H1 (cell line): ENCODE data around the gene EIPR1. TPM values are rescaled to one million over a fixed set of nuclear protein-coding genes. Genes with fewer than 3 reads are reported as not detected.

Experiments used
- CTCF ChIA-PET: fragments of 300-600 bp; sonication (Branson Sonifier 250); formaldehyde crosslinking; loops from one replicate; lab custom pipeline; 2021; ENCODE audit not compliant: partially characterized antibody; lab: Charles Lee
- POLR2A ChIA-PET: fragments of 300-600 bp; sonication (Branson Sonifier 250); formaldehyde crosslinking; loops from one replicate; lab custom pipeline; 2021; ENCODE audit warnings: inconsistent platforms; ENCODE audit not compliant: partially characterized antibody; lab: Charles Lee
- DNase-seq, 2 experiments: peaks; one replicate each; pipeline versions ENCODE4 v3.0.0 to v3.0.0-alpha.2; 2010 to 2022; ENCODE audit warnings: low spot score in 2 of 2, low read depth in 1 of 2, mixed read lengths in 1 of 2
- FAIRE-seq: peaks from 2 replicates; lab custom pipeline; 2011; peaks lifted over from hg19 to GRCh38; lab: Jason Lieb, UNC
- H2AFZ ChIP-seq: 2 replicates; pipeline ENCODE4 v1.8.1; 2012; ENCODE audit warnings: low read length, inconsistent platforms
- H2AK5ac ChIP-seq: 2 replicates; pipeline ENCODE4 v1.6.1; 2013; ENCODE audit warnings: low read depth, low read length
- H2BK120ac ChIP-seq: replicated peaks from 2 replicates; pipeline ENCODE3; 2013; ENCODE audit warnings: low read depth, low read length, inconsistent platforms
- H2BK12ac ChIP-seq: 2 replicates; pipeline ENCODE4 v1.6.1; 2013; ENCODE audit warnings: low read depth, low read length
- H2BK15ac ChIP-seq: 2 replicates; pipeline ENCODE4 v1.6.1; 2013; ENCODE audit warnings: low read length
- H2BK20ac ChIP-seq: 2 replicates; pipeline ENCODE4 v1.6.1; 2013; ENCODE audit warnings: low read length
- H2BK5ac ChIP-seq: 2 replicates; pipeline ENCODE4 v1.6.1; 2013; ENCODE audit warnings: low read depth, low read length
- H3K14ac ChIP-seq: 2 replicates; pipeline ENCODE4 v1.6.1; 2013; ENCODE audit warnings: inconsistent platforms; ENCODE audit not compliant: insufficient read length
- H3K18ac ChIP-seq: 2 replicates; pipeline ENCODE4 v1.6.1; 2013; ENCODE audit warnings: low read length; ENCODE audit errors: extremely low read depth
- H3K23ac ChIP-seq: 2 replicates; pipeline ENCODE4 v1.6.1; 2013; ENCODE audit warnings: inconsistent platforms; ENCODE audit not compliant: insufficient read length
- H3K23me2 ChIP-seq: 2 replicates; pipeline ENCODE4 v1.6.1; 2013; ENCODE audit warnings: low read depth, low read length
- H3K27ac ChIP-seq: 2 replicates; pipeline ENCODE4 v1.6.1; 2011; ENCODE audit warnings: low read depth, low read length, inconsistent platforms
- H3K27me3 ChIP-seq, 4 experiments: replicated peaks in 1 of 4; 1 replicate in 1 of 4; 2 replicates in 3 of 4; pipeline versions ENCODE4 v1.6.1 to v1.8.1; 2011 to 2013; ENCODE audit warnings: low read length in 3 of 4, mild to moderate bottlenecking in 3 of 4, inconsistent platforms in 2 of 4, mixed read lengths in 2 of 4, moderate library complexity in 1 of 4; ENCODE audit not compliant: control insufficient read depth in 3 of 4, insufficient read depth in 3 of 4; ENCODE audit errors: extremely low read depth in 1 of 4
- H3K36me3 ChIP-seq, 4 experiments: 2 replicates each; pipeline versions ENCODE4 v1.6.1 to v1.8.1; 2011 to 2013; ENCODE audit warnings: mild to moderate bottlenecking in 4 of 4, low read length in 3 of 4, moderate library complexity in 2 of 4, control low read depth in 1 of 4, inconsistent platforms in 1 of 4; ENCODE audit not compliant: insufficient read depth in 4 of 4, control insufficient read depth in 2 of 4
- H3K4ac ChIP-seq: replicated peaks from 2 replicates; pipeline ENCODE3; 2013; ENCODE audit warnings: low read length, low read depth, mixed read lengths, inconsistent platforms; ENCODE audit not compliant: insufficient read length
- H3K4me1 ChIP-seq, 4 experiments: replicated peaks in 1 of 4; 1 replicate in 1 of 4; 2 replicates in 3 of 4; pipeline versions ENCODE4 v1.6.1 to v1.8.1; 2011 to 2013; ENCODE audit warnings: low read length in 3 of 4, inconsistent platforms in 2 of 4, mixed read lengths in 1 of 4; ENCODE audit not compliant: insufficient read depth in 4 of 4, control insufficient read depth in 3 of 4
- H3K4me2 ChIP-seq, 2 experiments: 2 replicates each; pipeline versions ENCODE4 v1.6.1 to v1.8.1; 2011 to 2013; ENCODE audit warnings: low read depth in 2 of 2, low read length in 2 of 2, control low read depth in 1 of 2, inconsistent platforms in 1 of 2, mild to moderate bottlenecking in 1 of 2; ENCODE audit not compliant: insufficient read depth in 1 of 2
- H3K4me3 ChIP-seq, 4 experiments: fragments of 200-600, 300-600 bp in 1 of 4; sonication (generic), shearing (Covaris generic), sonication (Bioruptor Twin) in 1 of 4; 2 replicates each; pipeline versions ENCODE4 v1.5.1 to v1.8.1; 2011 to 2016; ENCODE audit warnings: low read length in 4 of 4, low read depth in 3 of 4, control low read depth in 2 of 4, inconsistent platforms in 2 of 4, mild to moderate bottlenecking in 2 of 4, mixed read lengths in 1 of 4, moderate library complexity in 1 of 4; ENCODE audit not compliant: insufficient read depth in 2 of 4; ENCODE audit errors: extremely low read depth in 1 of 4
- H3K56ac ChIP-seq: replicated peaks from 2 replicates; pipeline ENCODE3; 2013; ENCODE audit warnings: low read depth, mild to moderate bottlenecking, mixed read lengths, low read length, inconsistent platforms; ENCODE audit not compliant: insufficient read length
- H3K79me1 ChIP-seq: 2 replicates; pipeline ENCODE4 v1.6.1; 2013; ENCODE audit warnings: low read depth, low read length, control low read depth
- H3K79me2 ChIP-seq, 2 experiments: 2 replicates each; pipeline versions ENCODE4 v1.6.1 to v1.8.1; 2012 to 2013; ENCODE audit warnings: low read length in 2 of 2, mild to moderate bottlenecking in 2 of 2, inconsistent platforms in 1 of 2; ENCODE audit not compliant: insufficient read depth in 2 of 2, control insufficient read depth in 1 of 2
- H3K9ac ChIP-seq, 4 experiments: replicated peaks in 1 of 4; 1 replicate in 1 of 4; 2 replicates in 3 of 4; pipeline versions ENCODE4 v1.6.1 to v1.8.1; 2011 to 2013; ENCODE audit warnings: low read depth in 3 of 4, low read length in 3 of 4, control low read depth in 2 of 4, mild to moderate bottlenecking in 2 of 4, moderate library complexity in 2 of 4, inconsistent platforms in 1 of 4; ENCODE audit errors: extremely low read depth in 1 of 4
- H3K9me3 ChIP-seq, 2 experiments: 2 replicates each; pipeline versions ENCODE4 v1.6.1 to v1.8.1; 2012 to 2013; ENCODE audit warnings: mild to moderate bottlenecking in 2 of 2, moderate library complexity in 2 of 2, control low read depth in 1 of 2, inconsistent platforms in 1 of 2, low read depth in 1 of 2, low read length in 1 of 2, mixed read lengths in 1 of 2; ENCODE audit not compliant: insufficient read depth in 2 of 2
- H4K20me1 ChIP-seq, 2 experiments: replicated peaks in 1 of 2; 2 replicates each; pipeline versions ENCODE3 to v1.8.1; 2011 to 2013; ENCODE audit warnings: inconsistent platforms in 2 of 2, low read length in 2 of 2, mild to moderate bottlenecking in 1 of 2; ENCODE audit not compliant: insufficient read depth in 2 of 2, control insufficient read depth in 1 of 2
- H4K5ac ChIP-seq: 2 replicates; pipeline ENCODE4 v1.6.1; 2013; ENCODE audit warnings: low read length, low read depth, mixed read lengths, inconsistent platforms; ENCODE audit not compliant: insufficient read length
- H4K8ac ChIP-seq: 2 replicates; pipeline ENCODE4 v1.8.0; 2013; ENCODE audit warnings: mild to moderate bottlenecking, moderate library complexity, low read length, inconsistent platforms; ENCODE audit not compliant: insufficient read depth; ENCODE audit errors: extremely low read depth
- H4K91ac ChIP-seq: replicated peaks from 2 replicates; pipeline ENCODE3; 2013; ENCODE audit warnings: low read length, mixed read lengths, inconsistent platforms; ENCODE audit not compliant: insufficient read length
- ASH2L ChIP-seq: fragments of 200-600, 300-600 bp; sonication (generic); IDR thresholded peaks from one replicate; pipeline ENCODE4 v1.7.1; 2017; ENCODE audit warnings: low read length
- CBX8 ChIP-seq: fragments of 300-800, 300-1000 bp; sonication (generic); IDR thresholded peaks from 2 replicates; pipeline ENCODE4 v1.7.1; 2016; ENCODE audit warnings: low read depth, low read length, borderline replicate concordance
- CHD1 ChIP-seq: IDR thresholded peaks from 2 replicates; pipeline ENCODE4 v1.6.1; 2012; ENCODE audit warnings: low read depth, low read length, improper control_type of control experiment
- CHD2 ChIP-seq: IDR thresholded peaks from 2 replicates; pipeline ENCODE4 v1.6.1; 2012; ENCODE audit warnings: low read length, improper control_type of control experiment
- CREB1 ChIP-seq: IDR thresholded peaks from 2 replicates; pipeline ENCODE4 v1.6.1; 2012; ENCODE audit warnings: inconsistent platforms
- NRF1 ChIP-seq: IDR thresholded peaks from 2 replicates; pipeline ENCODE4 v1.6.1; 2011; ENCODE audit warnings: mild to moderate bottlenecking, low read depth, low read length, improper control_type of control experiment
- RBBP5 ChIP-seq: IDR thresholded peaks from 2 replicates; pipeline ENCODE4 v1.7.1; 2012; ENCODE audit warnings: low read depth, mild to moderate bottlenecking, inconsistent platforms, low read length, moderate library complexity, borderline replicate concordance
- RNF2 ChIP-seq: fragments of 200-900, 300-1000 bp; sonication (generic); IDR thresholded peaks from 2 replicates; pipeline ENCODE4 v1.7.1; 2016; ENCODE audit warnings: borderline replicate concordance, low read depth, mild to moderate bottlenecking, antibody characterized with exemption, low read length; ENCODE audit not compliant: poor library complexity, severe bottlenecking; ENCODE audit errors: missing control alignments
- RXRA ChIP-seq: IDR thresholded peaks from 2 replicates; pipeline ENCODE4 v1.6.1; 2011; ENCODE audit warnings: low read depth, mild to moderate bottlenecking, low read length, moderate library complexity; ENCODE audit not compliant: insufficient read depth
- SP4 ChIP-seq: IDR thresholded peaks from 2 replicates; pipeline ENCODE4 v1.6.1; 2012; ENCODE audit warnings: low read length, inconsistent platforms
- SRF ChIP-seq: IDR thresholded peaks from 2 replicates; pipeline ENCODE4 v1.6.1; 2011; ENCODE audit warnings: mild to moderate bottlenecking, low read depth, low read length, moderate library complexity
- TAF1 ChIP-seq: IDR thresholded peaks from 2 replicates; pipeline ENCODE4 v1.6.1; 2011; ENCODE audit warnings: mild to moderate bottlenecking, low read depth, low read length
- WGBS, 2 experiments: shearing (Covaris generic) in 1 of 2; methylation state at CpG; one replicate each; pipeline versions ENCODE4 v1.1.6 to v1.1.7; 2013 to 2015; ENCODE audit warnings: low lambda C conversion rate in 2 of 2, mixed read lengths in 2 of 2, inconsistent platforms in 1 of 2, low coverage in 1 of 2, missing lambda C conversion rate in 1 of 2; ENCODE audit not compliant: insufficient replicate concordance in 2 of 2, insufficient coverage in 1 of 2, insufficient read length in 1 of 2; ENCODE audit errors: extremely low coverage in 1 of 2, missing lambda C conversion rate in 1 of 2; 5-methylcytosine and 5-hydroxymethylcytosine counted together
- polyA plus RNA-seq, 7 experiments: library from polyadenylated mRNA; depleted of rRNA in 3 of 7; stranded (reverse) in 5 of 7; unstranded in 2 of 7; fragments of >200 nt in 5 of 7; fragments of 200-250 nt in 2 of 7; gene quantifications; 1 replicate in 5 of 7; 2 replicates in 1 of 7; 4 replicates in 1 of 7; pipeline versions ENCODE4 v1.2.1 to v1.2.3, GENCODE V29; 2011 to 2013; ENCODE audit warnings: missing spikeins in 2 of 7, mixed read lengths in 2 of 7
- total RNA-seq: library from RNA; stranded (reverse); fragmentation: NEBNext Ultra II Directional; extraction: Animal tissue kit (Norgen Biotek cat#: 25700); gene quantifications from 2 replicates; pipeline ENCODE4 v1.2.1, GENCODE V29; 2021
- TF ChIP-seq, protein P1 (sequence below): IDR thresholded peaks from 2 replicates; pipeline ENCODE4 v1.6.1; 2012; ENCODE audit warnings: inconsistent platforms

The EIPR1 gene
- total and polyA plus RNA-seq, 2 of the 8 experiments (the other 6 are each of a cell fraction or from before 2014, with no cell fraction given): 26.3 to 56.4 TPM

DNA sequence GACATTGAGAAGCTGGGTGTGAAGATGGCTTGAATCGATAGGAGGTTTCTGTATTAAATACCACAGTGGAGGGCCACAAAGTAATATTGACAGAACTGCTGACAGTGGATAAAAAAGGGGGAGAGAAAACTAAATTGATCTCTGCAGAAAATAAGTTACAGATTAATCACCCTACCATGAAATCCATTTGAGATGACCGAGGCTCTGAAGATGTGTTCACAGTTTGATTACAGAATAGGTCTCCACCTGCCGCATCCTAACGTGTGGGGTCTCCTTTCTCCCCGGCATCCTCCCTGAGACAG, 165.6 kb downstream of the EIPR1 start:
- H3K79me2 ChIP-seq: peaks cover 0 to 6% of the 10 kb centered on the region in 2 experiments; a peak in 2 of 4 replicates
- FAIRE-seq (no peak), DNase-seq (no peak)
- WGBS, 2 experiments: 92% methylated on average over 5 of the region's 5 CpGs; no CpG with 5 or more reads in 1 of the 2 experiments
- no peaks in the 10 kb centered on the region for H3K79me1 ChIP-seq
- no peak overlapping the region for H4K8ac ChIP-seq
- H3K27me3 ChIP-seq: no peaks in the 10 kb centered on the region
- H3K23me2 ChIP-seq: no peaks in the 10 kb centered on the region
- H3K23ac ChIP-seq: no peak overlapping the region
- H3K9me3 ChIP-seq: no peaks in the 10 kb centered on the region
- no peak overlapping the region for H3K4ac ChIP-seq
- no peak overlapping the region for H3K56ac ChIP-seq
- no peak overlapping the region for H4K91ac ChIP-seq
- H3K4me2 ChIP-seq: no peak overlapping the region
- H2BK12ac ChIP-seq: no peak overlapping the region
- H3K27ac ChIP-seq: no peak overlapping the region
- H3K9ac ChIP-seq: no peak overlapping the region
- no peak overlapping the region for H4K5ac ChIP-seq
- no peak overlapping the region for H3K4me3 ChIP-seq
- POLR2A ChIA-PET: no interaction called here
- H3K18ac ChIP-seq: no peak overlapping the region
- TF ChIP-seq, protein P1, sequence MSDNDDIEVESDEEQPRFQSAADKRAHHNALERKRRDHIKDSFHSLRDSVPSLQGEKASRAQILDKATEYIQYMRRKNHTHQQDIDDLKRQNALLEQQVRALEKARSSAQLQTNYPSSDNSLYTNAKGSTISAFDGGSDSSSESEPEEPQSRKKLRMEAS: no peak
- TF ChIP-seq ASH2L (no peak), CBX8 (no peak), CHD1 (no peak), SRF (no peak), TAF1 (no peak), RXRA (no peak), CHD2 (no peak), NRF1 (no peak), SP4 (no peak), CREB1 (no peak), RNF2 (no peak), RBBP5 (no peak)
- TF ChIP-seq, all 59 proteins: peak for 0
- no peak overlapping the region for H2AFZ ChIP-seq
- no peak overlapping the region for H2BK20ac ChIP-seq
- H3K14ac ChIP-seq: no peak overlapping the region
- no peak overlapping the region for H2BK120ac ChIP-seq
- no peak overlapping the region for H2BK5ac ChIP-seq
- peaks cover 0 to 7% (median 0%) of the 10 kb centered on the region in 4 experiments; a peak in 1 of 7 replicates for H3K4me1 ChIP-seq
- H2BK15ac ChIP-seq: no peak overlapping the region
- peaks cover 0 to 4% of the 10 kb centered on the region in 2 experiments for H4K20me1 ChIP-seq
- CTCF ChIA-PET: no interaction called here
- no peak overlapping the region for H2AK5ac ChIP-seq
- no peaks in the 10 kb centered on the region; a peak in 1 of 8 replicates for H3K36me3 ChIP-seq
